DND-41 (cell line): ENCODE data around the gene LGALSL.

Experiments used
- CTCF ChIP-seq: IDR thresholded peaks from 2 replicates; pipeline ENCODE4 v1.5.1; 2012; ENCODE audit warnings: borderline replicate concordance, low read length, moderate library complexity, mild to moderate bottlenecking; ENCODE audit not compliant: poor library complexity, severe bottlenecking; ENCODE audit errors: extremely low read depth
- EZH2 ChIP-seq: IDR thresholded peaks from 3 replicates; pipeline ENCODE4 v1.6.1; 2012; ENCODE audit warnings: borderline replicate concordance, low read depth, mild to moderate bottlenecking, moderate library complexity, low read length, inconsistent platforms; ENCODE audit not compliant: severe bottlenecking

- TF ChIP-seq CTCF (no peak), EZH2 (no peak)
Measured at GRCh38 chr2:64471600-64471999, 17.6 kb downstream of the LGALSL start.
